ENCODE data around the gene CLUH.

- TF ChIP-seq CTCF (IDR thresholded peaks at IDR 0.05; ENCODE audit: low read depth, low read length, poor library complexity, severe bottlenecking) (no peak), EZH2phosphoT487 (IDR thresholded peaks at IDR 0.05; ENCODE audit: borderline replicate concordance, low read length) (no peak)
These were observed 8.0 kb downstream of the CLUH start for GRCh38 chr17:2703606-2704005.

Measured in DOHH2 (cell line).